HepG2 (cell line): ENCODE results near the gene TMEM63B. TPM values are rescaled to one million over a fixed set of nuclear protein-coding genes. Genes with fewer than 3 reads are reported as not detected.

ENCODE experiments used
- CEBPB ChIP-seq: IDR thresholded peaks from 2 replicates; pipeline ENCODE4 v1.6.1; 2011; ENCODE audit warnings: low read depth, low read length, improper control_type of control experiment, borderline replicate concordance
- DBP ChIP-seq: sonication (generic); formaldehyde crosslinking; IDR thresholded peaks from 2 replicates; pipeline ENCODE4 v1.4.0; 2020; ENCODE audit warnings: missing genetic modification reagents; ENCODE audit errors: not compliant biosample characterization
- DR1 ChIP-seq: sonication (generic); formaldehyde crosslinking; IDR thresholded peaks from 2 replicates; pipeline ENCODE4 v1.8.0; 2021; ENCODE audit warnings: mild to moderate bottlenecking, missing genetic modification reagents, inconsistent platforms
- GTF3A ChIP-seq: sonication (generic); formaldehyde crosslinking; conservative IDR thresholded peaks from 2 replicates; pipeline ENCODE4 v1.4.0; 2020; ENCODE audit warnings: mild to moderate bottlenecking, missing genetic modification reagents
- MLX ChIP-seq: IDR thresholded peaks from 2 replicates; pipeline ENCODE4 v1.6.1; 2016
- NCOA5 ChIP-seq: sonication (generic); formaldehyde crosslinking; IDR thresholded peaks from 2 replicates; pipeline ENCODE4 v1.4.0; 2020; ENCODE audit warnings: missing genetic modification reagents
- POGK ChIP-seq: sonication (generic); formaldehyde crosslinking; conservative IDR thresholded peaks from 2 replicates; pipeline ENCODE4 v1.8.0; 2022; ENCODE audit warnings: mild to moderate bottlenecking, moderate library complexity, missing genetic modification reagents
- SMAD3 ChIP-seq: sonication (generic); formaldehyde crosslinking; IDR thresholded peaks from 2 replicates; pipeline ENCODE4 v1.4.0; 2020; ENCODE audit warnings: missing genetic modification reagents
- ZBTB33 ChIP-seq: sonication (generic); formaldehyde crosslinking; IDR thresholded peaks from 2 replicates; pipeline ENCODE4 v1.4.0; 2020; ENCODE audit warnings: missing genetic modification reagents
- ZNF138 ChIP-seq: sonication (generic); formaldehyde crosslinking; IDR thresholded peaks from 2 replicates; pipeline ENCODE4 v1.5.0; 2020; ENCODE audit warnings: mild to moderate bottlenecking, low read depth, missing genetic modification reagents
- ZNF20 ChIP-seq: sonication (generic); formaldehyde crosslinking; IDR thresholded peaks from 2 replicates; pipeline ENCODE4 v1.4.0; 2020; ENCODE audit warnings: mild to moderate bottlenecking, moderate library complexity, missing genetic modification reagents
- ZNF407 ChIP-seq: sonication (generic); formaldehyde crosslinking; IDR thresholded peaks from one replicate; pipeline ENCODE4 v1.5.1; 2020; ENCODE audit warnings: mild to moderate bottlenecking, missing genetic modification reagents; ENCODE audit errors: not compliant biosample characterization
- ZNF441 ChIP-seq: sonication (generic); formaldehyde crosslinking; IDR thresholded peaks from 2 replicates; pipeline ENCODE4 v1.7.0; 2021; ENCODE audit warnings: missing genetic modification reagents, borderline replicate concordance
- ZNF552 ChIP-seq: sonication (generic); formaldehyde crosslinking; IDR thresholded peaks from 2 replicates; pipeline ENCODE4 v1.9.0; 2022; ENCODE audit warnings: missing genetic modification reagents, mild to moderate bottlenecking, borderline replicate concordance
- polyA plus RNA-seq, 8 experiments: library from polyadenylated mRNA; depleted of rRNA in 3 of 8; stranded (reverse) in 7 of 8; unstranded in 1 of 8; fragments of >200 nt; fragmentation: Illumina TruSeq in 4 of 8; extraction: Trizol in 4 of 8; gene quantifications; 2 replicates each; pipeline versions ENCODE4 v1.2.1 to v1.2.3, GENCODE V29; 2011 to 2016; ENCODE audit warnings: low read depth in 4 of 8, missing spikeins in 1 of 8, mixed read lengths in 1 of 8; ENCODE audit not compliant: insufficient read depth in 1 of 8
- total RNA-seq, 5 experiments: library from RNA; depleted of rRNA; stranded (reverse); fragments of >200 nt; fragmentation: Illumina TruSeq; extraction: Trizol; gene quantifications; 2 replicates each; pipeline ENCODE4 v1.2.3, GENCODE V29; 2016; ENCODE audit warnings: low read depth in 1 of 5

The TMEM63B gene
- total and polyA plus RNA-seq, 2 of the 13 experiments (the other 11 are each of a cell fraction or from before 2014, with no cell fraction given) = 27.4 to 75.8 TPM

GRCh38 chr6:44094403-44095242, 32.7 kb upstream of the TMEM63B start (continued):
- TF ChIP-seq ZNF407 (no peak), ZBTB33 (CRISPR knock-in tag) (peak; percentile 56; the same call in 1 of the 2 replicates), ZNF20 (CRISPR knock-in tag) (no peak), MLX (CRISPR knock-in tag) (peak; percentile 58; the same call in 1 of the 2 replicates), ZNF441 (CRISPR knock-in tag) (no peak), DBP (CRISPR knock-in tag) (no peak), GTF3A (0 out of 2 replicates have a peak, but pooled peaks have one; percentile 5), ZNF552 (CRISPR knock-in tag) (no peak; the same call in 1 of the 2 replicates), ZNF138 (CRISPR knock-in tag) (peak; percentile 76; the same call in 1 of the 2 replicates), DR1 (CRISPR knock-in tag) (no peak), SMAD3 (peak; percentile 84), CEBPB (peak; percentile 76; the same call in 1 of the 2 replicates), POGK (peak; percentile 66), NCOA5 (CRISPR knock-in tag) (no peak)
